K562 (cell line): ENCODE data around the gene NEB. TPM values are rescaled to one million over a fixed set of nuclear protein-coding genes. Genes with fewer than 3 reads are reported as not detected.

Source experiments
- CBX1 ChIP-seq: sonication (generic); IDR thresholded peaks from 2 replicates; pipeline ENCODE4 v1.6.1; 2016; ENCODE audit warnings: antibody characterized with exemption, low read depth, mild to moderate bottlenecking
- E2F1 ChIP-seq: sonication (generic); formaldehyde crosslinking; IDR thresholded peaks from 2 replicates; pipeline ENCODE4 v1.8.1; 2023; ENCODE audit warnings: mild to moderate bottlenecking, missing genetic modification reagents, moderate library complexity
- ETV5 ChIP-seq: sonication (generic); formaldehyde crosslinking; IDR thresholded peaks from 2 replicates; pipeline ENCODE4 v1.4.0; 2020; ENCODE audit warnings: low read depth, mild to moderate bottlenecking, missing genetic modification reagents
- HDAC3 ChIP-seq: fragments of 450-650 bp; IDR thresholded peaks from 2 replicates; pipeline ENCODE4 v1.6.1; 2018; ENCODE audit warnings: borderline replicate concordance, mild to moderate bottlenecking, moderate library complexity; ENCODE audit not compliant: partially characterized antibody
- LARP7 ChIP-seq: fragments of 450-650 bp; IDR thresholded peaks from 2 replicates; pipeline ENCODE4 v1.6.1; 2016
- LEF1 ChIP-seq: fragments of 450-650 bp; IDR thresholded peaks from 2 replicates; pipeline ENCODE4 v1.6.1; 2016; ENCODE audit warnings: mild to moderate bottlenecking
- MBD1 ChIP-seq: fragments of 250-450 bp; sonication (Bioruptor Pico); IDR thresholded peaks from 2 replicates; pipeline ENCODE4 v1.8.0; 2022; ENCODE audit warnings: inconsistent platforms
- NFE2L1 ChIP-seq: fragments of 450-650 bp; IDR thresholded peaks from 2 replicates; pipeline ENCODE4 v1.6.1; 2016; ENCODE audit warnings: missing genetic modification characterization, low read depth, mild to moderate bottlenecking, missing compliant biosample characterization, moderate library complexity, borderline replicate concordance
- PURB ChIP-seq: sonication (generic); formaldehyde crosslinking; IDR thresholded peaks from 2 replicates; pipeline ENCODE4 v1.9.0; 2021; ENCODE audit warnings: low read depth, mild to moderate bottlenecking, missing genetic modification reagents
- SAFB2 ChIP-seq: fragments of 200-400 bp; formaldehyde crosslinking; IDR thresholded peaks from 2 replicates; pipeline ENCODE4 v1.6.1; 2018; ENCODE audit warnings: borderline replicate concordance, low read length, low read depth, moderate library complexity; ENCODE audit not compliant: severe bottlenecking
- SRF ChIP-seq, 2 experiments: fragments of 250-450, 450-650 bp in 1 of 2; sonication (Bioruptor Pico) in 1 of 2; sonication (generic) in 1 of 2; formaldehyde crosslinking; IDR thresholded peaks; 2 replicates each; pipeline versions ENCODE4 v1.5.0 to v1.5.1; 2020 to 2022; ENCODE audit warnings: mild to moderate bottlenecking in 1 of 2, missing genetic modification reagents in 1 of 2
- TCF7 ChIP-seq: sonication (generic); IDR thresholded peaks from 2 replicates; pipeline ENCODE4 v1.6.1; 2016; ENCODE audit warnings: antibody characterized with exemption, borderline replicate concordance
- ZFP91 ChIP-seq: sonication (generic); formaldehyde crosslinking; IDR thresholded peaks from 2 replicates; pipeline ENCODE4 v1.8.0; 2022; ENCODE audit warnings: mild to moderate bottlenecking, missing genetic modification reagents
- ZNF175 ChIP-seq: fragments of 200-800 bp; sonication (Bioruptor generic); IDR thresholded peaks from 2 replicates; pipeline ENCODE4 v1.6.1; 2016; ENCODE audit warnings: low read depth, mild to moderate bottlenecking, missing genetic modification characterization, missing compliant biosample characterization
- ZNF436 ChIP-seq: fragments of 250-450, 450-650 bp; sonication (Bioruptor Pico); formaldehyde crosslinking; IDR thresholded peaks from 2 replicates; pipeline ENCODE4 v1.7.0; 2020; ENCODE audit warnings: mild to moderate bottlenecking
- ZNF445 ChIP-seq: fragments of 250-450 bp; sonication (Bioruptor Pico); IDR thresholded peaks from 2 replicates; pipeline ENCODE4 v1.4.0; 2020; ENCODE audit warnings: low read depth, mild to moderate bottlenecking, moderate library complexity
- ZNF589 ChIP-seq: fragments of 200-800 bp; sonication (Bioruptor generic); IDR thresholded peaks from 2 replicates; pipeline ENCODE4 v1.6.1; 2016; ENCODE audit warnings: low read depth, missing genetic modification characterization, missing compliant biosample characterization
- ZNF668 ChIP-seq: fragments of 250-450 bp; sonication (Bioruptor Pico); IDR thresholded peaks from 2 replicates; pipeline ENCODE4 v1.8.0; 2022; ENCODE audit warnings: mild to moderate bottlenecking, inconsistent platforms
- polyA plus RNA-seq, 8 experiments: library from polyadenylated mRNA; depleted of rRNA in 4 of 8; stranded (reverse) in 5 of 8; unstranded in 3 of 8; fragments of >200 nt; fragmentation: Nextera tagmentation in 2 of 8; fragmentation: Illumina TruSeq in 1 of 8; extraction: Ambion mirVana in 2 of 8; extraction: Trizol in 1 of 8; gene quantifications; 2 replicates each; pipeline versions ENCODE4 v1.2.1 to v1.2.3, GENCODE V29; 2011 to 2014; ENCODE audit warnings: inconsistent platforms in 1 of 8, missing spikeins in 1 of 8
- total RNA-seq, 7 experiments: library from RNA; depleted of rRNA in 6 of 7; stranded (reverse); fragments of >200 nt in 6 of 7; fragmentation: Illumina TruSeq in 2 of 7; extraction: Trizol in 2 of 7; gene quantifications; 2 replicates each; pipeline versions ENCODE4 v1.2.1 to v1.2.3, GENCODE V29; 2011 to 2021; ENCODE audit warnings: low replicate concordance in 1 of 7
- TF ChIP-seq, protein P1 (sequence below): fragments of 450-650 bp; IDR thresholded peaks from 2 replicates; pipeline ENCODE4 v1.6.1; 2016; ENCODE audit warnings: antibody characterized with exemption
- TF ChIP-seq, protein P2 (sequence below): sonication (generic); formaldehyde crosslinking; IDR thresholded peaks from 2 replicates; pipeline ENCODE4 v1.8.1; 2022; ENCODE audit warnings: missing genetic modification reagents

NEB gene
- total and polyA plus RNA-seq, 9 of the 15 experiments (the other 6 are each of a cell fraction or from before 2014, with no cell fraction given) = 1.7 to 3.8 (median 2.9) TPM

DNA sequence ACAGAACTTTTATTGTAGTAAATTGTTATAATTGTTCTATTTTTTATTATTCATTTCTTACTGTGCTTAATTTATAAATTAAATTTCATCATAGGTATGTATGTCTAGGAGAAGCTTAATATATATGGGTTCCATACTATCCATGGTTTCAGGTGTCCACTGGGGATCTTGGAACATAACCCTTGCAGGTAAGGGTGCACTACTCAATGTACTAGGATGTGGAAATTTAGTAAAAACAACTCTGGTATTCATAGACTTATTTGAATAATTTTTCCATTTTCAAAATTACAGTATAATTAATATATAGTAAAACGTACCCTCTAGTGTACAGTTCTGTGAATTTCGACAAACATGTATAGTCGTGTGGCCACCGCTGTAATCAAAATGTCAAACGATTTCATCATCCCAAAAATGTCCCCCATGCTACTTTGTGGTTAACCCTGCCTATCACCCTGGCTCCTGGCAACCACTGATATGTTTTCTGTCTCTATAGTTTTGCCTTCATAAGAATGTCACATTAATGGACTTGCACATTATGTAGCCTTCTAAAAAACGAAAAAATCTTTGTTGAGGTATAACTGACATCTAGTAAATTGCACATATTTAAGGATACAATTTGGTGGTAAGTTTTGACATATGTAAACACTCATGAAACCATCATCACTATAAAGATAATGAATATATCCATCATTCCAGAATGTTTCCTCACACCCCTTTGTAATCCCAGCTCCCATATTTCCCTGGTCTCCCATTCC lies 48.3 kb upstream of the NEB start (continued):
- TF ChIP-seq ZNF445 (no peak), ZNF668 (CRISPR knock-in tag) (no peak), ZNF175 (CRISPR knock-in tag) (peak; percentile 92), MBD1 (CRISPR knock-in tag) (no peak), ZFP91 (CRISPR knock-in tag) (no peak), ZNF589 (CRISPR knock-in tag) (peak; percentile 89), E2F1 (no peak), LEF1 (peak; percentile 95), SAFB2 (no peak), ZNF436 (no peak), HDAC3 (peak; percentile 86), ETV5 (CRISPR knock-in tag) (no peak), NFE2L1 (no peak), SRF (CRISPR knock-in tag; IDR thresholded peaks at IDR 0.05) (no peak), CBX1 (no peak), LARP7 (no peak), TCF7 (no peak), PURB (CRISPR knock-in tag) (no peak)
- TF ChIP-seq, protein P1, sequence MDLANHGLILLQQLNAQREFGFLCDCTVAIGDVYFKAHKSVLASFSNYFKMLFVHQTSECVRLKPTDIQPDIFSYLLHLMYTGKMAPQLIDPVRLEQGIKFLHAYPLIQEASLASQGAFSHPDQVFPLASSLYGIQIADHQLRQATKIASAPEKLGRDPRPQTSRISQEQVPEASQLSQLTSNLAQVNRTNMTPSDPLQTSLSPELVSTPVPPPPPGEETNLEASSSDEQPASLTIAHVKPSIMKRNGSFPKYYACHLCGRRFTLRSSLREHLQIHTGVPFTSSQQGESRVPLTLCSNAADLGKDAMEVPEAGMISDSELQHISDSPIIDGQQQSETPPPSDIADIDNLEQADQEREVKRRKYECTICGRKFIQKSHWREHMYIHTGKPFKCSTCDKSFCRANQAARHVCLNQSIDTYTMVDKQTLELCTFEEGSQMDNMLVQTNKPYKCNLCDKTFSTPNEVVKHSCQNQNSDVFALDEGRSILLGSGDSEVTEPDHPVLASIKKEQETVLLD = no peak
- TF ChIP-seq, protein P2, sequence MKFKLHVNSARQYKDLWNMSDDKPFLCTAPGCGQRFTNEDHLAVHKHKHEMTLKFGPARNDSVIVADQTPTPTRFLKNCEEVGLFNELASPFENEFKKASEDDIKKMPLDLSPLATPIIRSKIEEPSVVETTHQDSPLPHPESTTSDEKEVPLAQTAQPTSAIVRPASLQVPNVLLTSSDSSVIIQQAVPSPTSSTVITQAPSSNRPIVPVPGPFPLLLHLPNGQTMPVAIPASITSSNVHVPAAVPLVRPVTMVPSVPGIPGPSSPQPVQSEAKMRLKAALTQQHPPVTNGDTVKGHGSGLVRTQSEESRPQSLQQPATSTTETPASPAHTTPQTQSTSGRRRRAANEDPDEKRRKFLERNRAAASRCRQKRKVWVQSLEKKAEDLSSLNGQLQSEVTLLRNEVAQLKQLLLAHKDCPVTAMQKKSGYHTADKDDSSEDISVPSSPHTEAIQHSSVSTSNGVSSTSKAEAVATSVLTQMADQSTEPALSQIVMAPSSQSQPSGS (CRISPR knock-in tag) = no peak
